ENCODE data around the gene NACC1. TPM values are rescaled to one million over a fixed set of nuclear protein-coding genes. Genes with fewer than 3 reads are reported as not detected.
"Not testable (repeated sequence)": the region's sequence is repeated elsewhere in the genome, so short reads cannot be mapped to it uniquely, and the experiment has no call there.

The NACC1 gene
- total RNA-seq, 1 donor from 2014 or later, result 119 TPM

DNA sequence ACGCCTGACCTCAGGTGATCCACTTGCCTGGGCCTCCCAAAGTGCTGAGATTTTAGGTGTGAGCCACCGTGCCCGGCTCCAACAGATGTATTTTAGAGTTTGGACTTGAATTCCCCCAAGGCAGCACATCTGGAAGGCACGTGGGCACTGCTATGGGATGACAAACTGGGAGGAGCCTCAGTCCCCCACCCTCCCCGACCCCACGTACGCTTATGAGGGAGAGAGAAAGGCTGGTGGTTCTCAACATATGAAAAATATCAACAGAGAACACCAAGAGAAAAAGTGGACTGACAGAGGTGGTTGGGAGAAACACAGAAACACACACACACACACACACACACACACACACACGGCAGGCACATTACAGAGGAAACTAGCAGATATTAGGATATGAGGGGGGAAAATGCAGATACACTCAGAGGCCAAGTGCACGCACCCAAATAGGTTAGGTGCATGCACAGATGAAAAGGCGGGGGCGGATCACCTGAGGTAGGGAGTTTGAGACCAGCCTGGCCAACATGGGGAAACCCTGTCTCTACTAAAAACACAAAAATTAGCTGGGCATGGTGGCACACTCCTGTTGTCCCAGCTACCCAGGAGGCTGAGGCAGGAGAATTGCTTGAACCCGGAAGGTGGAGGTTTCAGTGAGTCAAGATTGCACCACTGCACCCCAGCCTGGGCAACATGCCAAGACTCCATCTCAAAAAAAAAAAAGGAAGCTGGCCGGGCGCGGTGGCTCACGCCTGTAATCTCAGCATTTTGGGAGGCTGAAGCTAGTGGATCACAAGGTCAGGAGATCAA, 28.9 kb downstream of the NACC1 start:
- no peak for DNase-seq (ENCODE audit: low read depth)

DNA sequence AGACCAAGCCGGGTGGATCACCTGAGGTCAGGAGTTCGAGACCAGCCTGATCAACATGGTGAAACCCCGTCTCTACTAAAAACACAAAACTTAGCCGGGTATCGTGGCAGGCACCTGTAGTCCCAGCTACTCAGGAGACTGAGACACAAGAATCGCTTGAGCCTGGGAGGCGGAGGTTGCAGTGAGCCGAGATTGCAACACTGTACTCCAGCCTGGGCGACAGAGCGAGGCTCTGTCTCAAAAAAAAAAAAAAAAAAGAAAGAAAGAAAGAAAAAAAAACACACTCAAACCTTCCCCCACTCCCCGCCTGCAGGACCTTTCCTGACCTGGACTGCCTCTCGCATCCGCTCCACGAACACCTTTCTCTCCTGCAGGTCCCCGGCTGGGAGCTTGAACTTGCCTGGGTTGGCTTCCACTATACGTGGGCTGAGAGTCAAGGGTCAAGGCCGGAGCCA, 31.1 kb downstream of the NACC1 start:
- not testable (repeated sequence) for DNase-seq (ENCODE audit: low read depth)

- no peak for DNase-seq (ENCODE audit: low read depth)
Observed at GRCh38 chr19:13149628-13150186, 31.6 kb downstream of the NACC1 start.

DNA sequence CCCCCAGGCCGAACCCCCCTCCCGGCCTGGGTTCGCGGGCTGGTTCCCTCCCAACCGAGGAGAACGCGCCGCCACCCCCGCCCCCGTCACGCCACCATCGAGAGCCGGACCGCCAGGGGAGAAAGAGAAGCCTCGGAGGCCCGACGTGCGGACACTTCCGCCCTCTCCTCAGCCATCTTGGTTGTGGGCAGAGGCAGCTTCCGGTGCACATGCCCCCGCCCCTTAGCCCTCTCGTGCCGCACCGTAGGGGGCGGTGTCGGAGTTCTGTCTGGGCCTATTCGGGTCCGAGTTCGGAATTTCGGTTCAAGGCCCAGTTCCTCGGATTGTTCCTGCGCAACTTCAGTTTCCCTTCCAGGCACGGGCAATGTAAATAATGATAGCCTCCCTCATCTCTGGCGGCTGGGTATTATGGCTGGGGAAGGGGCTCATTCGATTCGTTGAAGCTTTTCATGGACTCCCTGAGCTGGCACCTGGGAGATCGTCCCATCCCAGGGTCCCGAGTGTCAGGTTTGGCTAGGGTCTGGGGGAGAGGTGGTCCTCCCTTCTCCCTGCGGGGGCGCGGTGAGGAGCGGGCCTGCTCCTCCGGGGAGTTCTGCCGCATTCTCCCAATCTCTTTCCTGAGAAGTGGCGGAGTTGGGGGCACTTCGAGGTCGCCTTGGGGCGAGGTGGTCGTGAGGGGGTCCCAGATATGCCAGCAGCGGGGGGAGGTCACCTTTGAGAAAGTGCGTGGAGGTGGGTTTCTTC, 32.3 kb downstream of the NACC1 start, which contains the start of the genes IER2 and STX10:
IER2 (plus strand) TSS at position 225 of the 744 bp plus-strand sequence. CDS start 2,776 bp downstream, outside the sequence.
STX10 (minus strand) TSS at position 189 of the 744 bp plus-strand sequence. CDS start 202 bp downstream, outside the sequence.
- DNase-seq (ENCODE audit: low read depth), result peak; percentile 85

DNA sequence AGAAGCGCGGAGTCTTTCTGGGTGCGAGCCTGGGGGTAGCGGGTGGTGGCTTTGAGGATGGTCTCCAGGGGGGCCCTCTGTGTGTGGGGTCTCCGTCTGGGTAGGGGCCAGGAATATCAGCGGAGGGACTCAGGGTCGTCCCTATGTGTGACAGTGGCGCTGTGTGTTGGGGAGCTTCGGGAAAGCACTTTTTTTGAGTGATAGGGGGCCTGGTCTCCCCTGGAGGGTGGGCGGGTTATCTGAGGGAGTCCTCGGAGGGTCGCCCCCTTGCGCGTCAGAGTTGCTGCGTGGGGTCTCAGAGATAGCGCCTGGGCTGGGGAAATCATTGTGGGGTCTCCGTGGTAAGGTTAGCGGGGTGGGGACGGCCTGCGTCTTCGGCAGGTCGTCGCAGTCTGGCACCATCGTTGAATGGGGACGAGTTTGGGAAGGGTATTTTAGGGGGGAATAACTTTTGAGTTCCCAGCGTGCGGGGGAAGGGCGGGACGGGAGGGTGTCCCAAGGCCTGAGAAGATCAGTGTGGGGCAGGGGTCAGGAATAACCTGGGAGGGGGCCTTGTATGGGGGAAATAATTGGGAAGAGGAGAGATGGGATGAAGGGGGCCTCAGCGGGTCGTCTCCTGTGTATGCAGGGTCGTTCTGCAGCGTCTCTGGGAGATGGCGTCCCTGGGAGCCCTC, 33.0 kb downstream of the NACC1 start:
- no peak for DNase-seq (ENCODE audit: low read depth)

DNA sequence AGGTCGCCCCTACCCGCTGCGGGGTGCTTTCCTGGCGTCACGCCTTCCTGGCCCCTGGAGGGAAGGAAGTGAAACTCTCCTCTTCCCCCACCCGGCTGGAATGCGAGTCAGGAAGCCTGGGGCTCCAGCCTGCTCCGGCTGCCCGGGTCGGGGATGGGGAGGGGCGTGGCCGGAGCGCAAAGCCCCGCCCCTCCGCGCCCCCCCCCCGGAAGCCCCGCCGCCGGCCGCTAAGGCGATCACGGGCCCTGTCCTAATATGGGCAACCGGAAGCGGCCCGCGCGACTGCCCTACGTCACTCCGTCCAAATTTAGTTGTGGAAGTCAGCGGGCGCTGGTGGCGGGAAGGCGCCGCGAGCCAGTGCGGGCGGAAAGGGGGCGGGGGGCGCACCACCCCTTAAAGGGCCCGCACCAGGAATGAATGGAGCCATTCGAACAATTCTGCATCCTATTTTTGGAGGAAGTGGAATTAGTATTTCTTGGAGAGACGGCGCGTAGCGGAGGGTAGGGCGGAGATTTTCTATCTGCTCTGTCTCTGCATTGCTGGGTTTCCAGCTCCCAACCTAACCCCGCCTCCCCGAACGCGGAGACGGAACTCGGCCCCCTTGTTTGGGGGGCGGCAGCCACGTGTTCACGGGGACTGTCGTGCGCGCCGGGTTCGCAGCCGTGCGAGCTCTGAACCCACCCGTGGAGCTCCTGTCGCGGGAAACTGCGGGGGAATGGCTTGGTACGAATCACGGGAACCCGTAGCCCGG, 33.7 kb downstream of the NACC1 start:
- peak; percentile 87 for DNase-seq (ENCODE audit: low read depth)

GRCh38 chr19:13152356-13152973, 34.4 kb downstream of the NACC1 start:
- no peak for DNase-seq (ENCODE audit: low read depth)

DNA sequence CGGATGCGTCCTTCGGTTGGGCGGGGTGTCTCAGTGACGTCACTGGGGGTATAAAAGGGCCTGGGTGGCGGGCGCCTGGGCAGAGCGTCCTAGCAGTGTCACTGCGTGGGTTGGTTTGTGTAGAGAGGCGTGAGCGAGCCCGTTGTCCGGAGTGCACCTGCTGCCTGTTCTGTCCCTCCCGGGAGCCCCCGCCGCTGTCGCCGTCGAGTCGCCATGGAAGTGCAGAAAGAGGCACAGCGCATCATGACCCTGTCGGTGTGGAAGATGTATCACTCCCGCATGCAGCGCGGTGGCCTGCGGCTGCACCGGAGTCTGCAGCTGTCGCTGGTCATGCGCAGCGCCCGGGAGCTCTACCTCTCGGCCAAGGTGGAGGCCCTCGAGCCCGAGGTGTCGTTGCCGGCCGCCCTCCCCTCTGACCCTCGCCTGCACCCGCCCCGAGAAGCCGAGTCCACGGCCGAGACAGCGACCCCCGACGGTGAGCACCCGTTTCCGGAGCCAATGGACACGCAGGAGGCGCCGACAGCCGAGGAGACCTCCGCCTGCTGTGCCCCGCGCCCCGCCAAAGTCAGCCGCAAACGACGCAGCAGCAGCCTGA, 35.0 kb downstream of the NACC1 start:
- peak; percentile 80 for DNase-seq (ENCODE audit: low read depth)

- DNase-seq (ENCODE audit: low read depth), result no peak
Observed at GRCh38 chr19:13153569-13154240, 35.6 kb downstream of the NACC1 start.

GRCh38 chr19:13154241-13154778, 36.2 kb downstream of the NACC1 start:
- peak; percentile 86 for DNase-seq (ENCODE audit: low read depth)

DNA sequence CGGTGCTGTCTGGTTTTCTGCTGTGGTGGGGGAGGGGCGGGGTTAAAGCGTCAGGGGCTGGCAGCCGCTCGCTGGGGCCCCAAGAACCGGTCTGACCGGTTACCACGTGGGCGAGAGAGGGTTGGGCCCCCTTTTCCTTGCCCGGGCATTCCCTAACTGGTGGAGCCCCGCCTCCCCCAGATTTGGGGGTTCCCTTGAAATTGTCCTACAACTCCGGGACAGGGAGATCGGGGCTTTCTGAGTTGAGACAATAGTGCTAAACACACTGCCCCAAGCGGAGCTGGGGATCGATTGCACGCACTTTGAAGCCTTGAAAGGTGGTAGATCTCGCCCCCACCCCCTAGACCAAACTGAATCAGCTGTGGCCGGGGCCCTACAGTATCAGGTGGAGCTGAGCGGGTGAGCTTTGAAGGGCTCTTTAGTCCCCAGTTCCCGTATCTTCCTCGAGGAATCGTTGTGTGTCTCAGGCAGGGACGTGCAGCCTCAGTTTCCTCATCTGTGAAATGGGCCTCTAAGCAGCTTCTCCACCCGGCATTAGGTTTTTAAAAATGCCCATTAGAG, 36.9 kb downstream of the NACC1 start:
- DNase-seq (ENCODE audit: low read depth), result no peak

- peak; percentile 76 for DNase-seq (ENCODE audit: low read depth)
Observed at GRCh38 chr19:13155472-13156359, 37.7 kb downstream of the NACC1 start.

GRCh38 chr19:13159713-13160112, 41.6 kb downstream of the NACC1 start:
- no peak for DNase-seq (ENCODE audit: low read depth)

GRCh38 chr19:13160557-13160956, 42.5 kb downstream of the NACC1 start:
- DNase-seq (ENCODE audit: low read depth), result peak; percentile 58

DNA sequence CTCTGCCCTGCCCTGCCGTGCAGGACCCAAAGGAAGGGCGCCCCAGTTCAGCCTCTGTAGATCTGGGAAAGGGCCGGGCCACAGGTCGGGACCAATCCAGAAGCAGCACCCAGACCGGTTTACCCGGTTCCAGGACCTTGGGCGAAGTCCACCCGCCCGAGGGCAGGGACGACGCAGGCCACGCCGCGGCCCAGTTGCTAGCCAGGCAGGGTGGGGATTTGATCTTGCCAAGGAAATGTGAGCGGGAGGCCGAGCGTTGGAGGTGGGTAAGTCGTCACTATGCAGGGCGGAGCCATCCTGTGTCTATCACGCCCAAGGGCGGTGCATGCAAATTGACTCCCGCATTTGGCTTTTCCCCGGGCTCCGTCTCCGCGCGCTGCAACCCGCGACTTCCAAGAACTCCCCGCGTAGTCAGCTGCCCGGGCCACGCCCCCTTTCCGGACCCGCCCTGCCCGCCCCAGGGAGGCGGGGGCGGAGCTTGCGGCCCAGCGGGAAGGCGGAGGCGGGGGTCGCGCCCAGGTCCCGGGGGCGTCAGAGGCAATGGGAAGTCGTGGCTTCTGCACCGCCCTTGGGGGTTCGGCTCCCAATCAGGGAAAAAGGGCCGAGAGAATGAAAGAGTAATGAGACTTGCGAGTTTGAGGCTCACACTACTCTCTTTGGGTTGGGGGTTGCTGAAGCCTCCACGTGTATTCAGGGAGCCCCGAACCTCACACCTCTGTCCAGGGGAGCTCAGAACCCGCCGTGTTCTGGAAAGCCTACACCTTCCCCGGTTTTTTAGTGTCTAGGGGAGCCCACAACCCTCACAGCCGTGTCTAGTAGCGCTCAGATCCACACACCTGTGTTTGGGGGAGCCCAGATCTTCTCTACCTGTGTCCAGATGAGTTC, 44.9 kb downstream of the NACC1 start:
- peak; percentile 94 for DNase-seq (ENCODE audit: low read depth)

DNA sequence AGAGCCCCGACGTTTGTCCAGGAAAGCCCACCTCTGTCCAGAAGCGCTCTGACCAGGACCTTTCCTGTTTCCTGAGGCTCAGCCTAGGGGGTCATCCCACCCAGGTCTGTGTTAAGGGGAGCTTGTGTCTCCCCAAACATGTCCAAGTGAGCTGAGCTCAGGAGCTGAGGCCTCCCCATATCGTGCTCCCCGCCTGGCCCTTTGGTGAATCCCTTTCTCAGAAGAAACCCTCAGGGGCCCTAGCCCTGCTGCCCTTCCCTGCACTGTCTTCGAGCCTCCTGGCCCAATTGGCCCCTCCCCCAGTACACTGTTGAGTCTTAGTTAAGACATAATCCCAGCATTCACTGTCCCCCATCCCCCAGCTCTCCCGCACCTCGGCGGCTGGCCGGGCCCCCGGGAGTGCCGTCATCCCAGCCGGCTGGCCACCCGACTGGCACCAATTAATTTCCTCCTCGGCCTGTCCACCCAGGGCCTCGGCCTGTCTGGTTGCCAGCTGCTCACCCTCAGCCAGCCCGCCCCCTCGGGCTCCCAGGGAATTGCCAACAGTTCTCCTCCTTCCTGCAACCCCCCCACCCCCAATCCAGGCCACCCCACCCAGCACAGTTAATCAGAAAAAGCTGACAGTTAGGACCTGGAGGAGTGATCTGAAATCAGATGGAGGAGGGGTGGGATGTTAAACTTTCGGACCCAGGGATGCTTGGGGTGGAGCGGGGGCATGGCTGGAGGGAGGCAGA, 45.7 kb downstream of the NACC1 start:
- peak; percentile 76 for DNase-seq (ENCODE audit: low read depth)
